ENCODE results near the gene KCNJ18.
A peak's percentile ranks its signal among the peaks of the same experiment; 100 is the strongest.
"Not testable (repeated sequence)": the region's sequence is repeated elsewhere in the genome, so short reads cannot be mapped to it uniquely, and the experiment has no call there.

KCNJ18 gene

GRCh38 chr17:21698437-21699075 lies 6.2 kb downstream of the KCNJ18 start:
- H3K27me3 ChIP-seq; intact Hi-C loops (cut with DNase I; ENCODE audit: low total_unique reads); DNase-seq; H3K4me1 ChIP-seq; H3K4me3 ChIP-seq; H3K36me3 ChIP-seq; H3K9me3 ChIP-seq; H3K27ac ChIP-seq: not testable (repeated sequence)

- intact Hi-C loops (cut with DNase I; ENCODE audit: low total_unique reads); H3K9me3 ChIP-seq; DNase-seq; H3K4me1 ChIP-seq; H3K36me3 ChIP-seq; H3K27ac ChIP-seq; H3K4me3 ChIP-seq; H3K27me3 ChIP-seq: not testable (repeated sequence)
These were observed 6.8 kb downstream of the KCNJ18 start for GRCh38 chr17:21699124-21699523.

GRCh38 chr17:21699573-21700236 lies 7.4 kb downstream of the KCNJ18 start:
- H3K4me1 ChIP-seq; DNase-seq; H3K27me3 ChIP-seq; H3K27ac ChIP-seq; intact Hi-C loops (cut with DNase I; ENCODE audit: low total_unique reads); H3K9me3 ChIP-seq; H3K4me3 ChIP-seq; H3K36me3 ChIP-seq: not testable (repeated sequence)

GRCh38 chr17:21701090-21701489 lies 8.8 kb downstream of the KCNJ18 start:
- DNase-seq, result peak; percentile 18 to 45
- not testable (repeated sequence) for H3K36me3 ChIP-seq

GRCh38 chr17:21702029-21702428 lies 9.7 kb downstream of the KCNJ18 start:
- H3K9me3 ChIP-seq, result not testable (repeated sequence)

More at GRCh38 chr17:21701090-21701489, 8.8 kb downstream of the KCNJ18 start:
- H3K27ac ChIP-seq; intact Hi-C loops (cut with DNase I; ENCODE audit: low total_unique reads); H3K4me3 ChIP-seq; H3K9me3 ChIP-seq; H3K27me3 ChIP-seq; H3K4me1 ChIP-seq: not testable (repeated sequence)

GRCh38 chr17:21702521-21702920 lies 10.2 kb downstream of the KCNJ18 start:
- DNase-seq, result peak in 1 of 2 donors; percentile 52
- H3K36me3 ChIP-seq; H3K27ac ChIP-seq; H3K9me3 ChIP-seq; intact Hi-C loops (cut with DNase I; ENCODE audit: low total_unique reads); H3K4me1 ChIP-seq; H3K4me3 ChIP-seq; H3K27me3 ChIP-seq: not testable (repeated sequence)

More at GRCh38 chr17:21702029-21702428, 9.7 kb downstream of the KCNJ18 start:
- H3K4me1 ChIP-seq; intact Hi-C loops (cut with DNase I; ENCODE audit: low total_unique reads); H3K36me3 ChIP-seq; H3K27me3 ChIP-seq; H3K27ac ChIP-seq; H3K4me3 ChIP-seq: not testable (repeated sequence)
- DNase-seq, result peak in 1 of 2 donors; percentile 35

GRCh38 chr17:21702940-21703640 lies 10.8 kb downstream of the KCNJ18 start:
- H3K4me1 ChIP-seq; H3K36me3 ChIP-seq; H3K9me3 ChIP-seq; intact Hi-C loops (cut with DNase I; ENCODE audit: low total_unique reads); H3K4me3 ChIP-seq; H3K27me3 ChIP-seq; H3K27ac ChIP-seq: not testable (repeated sequence)
- DNase-seq, result peak in 1 of 2 donors; percentile 48

GRCh38 chr17:21703891-21704872 lies 11.9 kb downstream of the KCNJ18 start:
- H3K27me3 ChIP-seq; H3K4me3 ChIP-seq; H3K4me1 ChIP-seq; H3K9me3 ChIP-seq; intact Hi-C loops (cut with DNase I; ENCODE audit: low total_unique reads); H3K36me3 ChIP-seq; H3K27ac ChIP-seq: not testable (repeated sequence)
- DNase-seq, result peak in 1 of 2 donors; percentile 51

- Histone ChIP-seq H3K4me3 (no peak overlapping the region), H3K27me3 (no peaks in the 10 kb centered on the region), H3K9me3 (no peaks in the 10 kb centered on the region), H3K4me1 (no peaks in the 10 kb centered on the region), H3K27ac (no peak overlapping the region), H3K36me3 (no peaks in the 10 kb centered on the region)
- intact Hi-C loops (cut with DNase I; ENCODE audit: low total_unique reads), result loop anchor here (5.0 kb wide), 1 partner anchor 283 kb away; no protein-coding TSS in a partner anchor
- DNase-seq, result peak in 1 of 2 donors; percentile 62
- no peak for TF ChIP-seq CTCF (IDR thresholded peaks at IDR 0.05)
These were observed 12.8 kb downstream of the KCNJ18 start for GRCh38 chr17:21705021-21705601.

- H3K4me1 ChIP-seq, H3K36me3 ChIP-seq, H3K4me3 ChIP-seq, H3K27me3 ChIP-seq, H3K27ac ChIP-seq, H3K9me3 ChIP-seq: not testable (repeated sequence)
- intact Hi-C loops (cut with DNase I; ENCODE audit: low total_unique reads), result loop anchor here (5.0 kb wide), 1 partner anchor 283 kb away; no protein-coding TSS in a partner anchor
- peak in 1 of 2 donors; percentile 62 for DNase-seq
These were observed 13.4 kb downstream of the KCNJ18 start for GRCh38 chr17:21705746-21706145.

GRCh38 chr17:21706546-21706945 lies 14.2 kb downstream of the KCNJ18 start:
- H3K9me3 ChIP-seq, H3K27me3 ChIP-seq, H3K4me1 ChIP-seq, H3K36me3 ChIP-seq, H3K4me3 ChIP-seq, H3K27ac ChIP-seq: not testable (repeated sequence)
- DNase-seq, result peak in 1 of 2 donors; percentile 57
- intact Hi-C loops (cut with DNase I; ENCODE audit: low total_unique reads), result loop anchor here (5.0 kb wide), 1 partner anchor 284 kb away; no protein-coding TSS in a partner anchor

- not testable (repeated sequence) for H3K27ac ChIP-seq, H3K27me3 ChIP-seq, H3K4me3 ChIP-seq, DNase-seq, H3K9me3 ChIP-seq, H3K4me1 ChIP-seq, H3K36me3 ChIP-seq
- intact Hi-C loops (cut with DNase I; ENCODE audit: low total_unique reads), result loop anchor here (5.0 kb wide), 1 partner anchor 285 kb away; no protein-coding TSS in a partner anchor
These were observed 14.8 kb downstream of the KCNJ18 start for GRCh38 chr17:21707131-21707530.

All from tibial artery (tissue), 4 donors.